Measurements from ENCODE around the gene COP1. TPM values are rescaled to one million over a fixed set of nuclear protein-coding genes. Genes with fewer than 3 reads are reported as not detected.

COP1 gene
- total RNA-seq, 4 donors from 2014 or later: 84.6 to 125 (median 106) TPM

DNA sequence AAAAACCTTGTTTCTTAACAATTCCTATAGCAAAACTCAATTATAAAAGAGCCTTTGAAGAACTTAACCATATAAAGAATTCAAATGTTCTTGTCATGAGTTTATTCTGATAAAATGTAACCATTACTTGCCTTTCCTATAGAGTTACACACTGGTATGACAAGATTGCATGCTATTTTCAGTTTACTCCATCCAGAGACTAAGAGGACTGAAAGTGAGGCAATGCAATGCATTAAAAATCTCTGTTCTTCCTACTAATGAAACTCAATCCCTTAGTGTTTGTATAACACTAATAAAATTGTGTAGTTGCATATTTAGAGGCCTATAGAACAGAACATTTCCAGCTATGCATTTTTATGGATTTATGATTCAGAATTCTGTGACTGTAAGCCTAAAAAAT is 88.1 kb downstream of the COP1 start:
- no peak for TF ChIP-seq POLR2A (IDR thresholded peaks at IDR 0.05)
- TF ChIP-seq, protein P1, sequence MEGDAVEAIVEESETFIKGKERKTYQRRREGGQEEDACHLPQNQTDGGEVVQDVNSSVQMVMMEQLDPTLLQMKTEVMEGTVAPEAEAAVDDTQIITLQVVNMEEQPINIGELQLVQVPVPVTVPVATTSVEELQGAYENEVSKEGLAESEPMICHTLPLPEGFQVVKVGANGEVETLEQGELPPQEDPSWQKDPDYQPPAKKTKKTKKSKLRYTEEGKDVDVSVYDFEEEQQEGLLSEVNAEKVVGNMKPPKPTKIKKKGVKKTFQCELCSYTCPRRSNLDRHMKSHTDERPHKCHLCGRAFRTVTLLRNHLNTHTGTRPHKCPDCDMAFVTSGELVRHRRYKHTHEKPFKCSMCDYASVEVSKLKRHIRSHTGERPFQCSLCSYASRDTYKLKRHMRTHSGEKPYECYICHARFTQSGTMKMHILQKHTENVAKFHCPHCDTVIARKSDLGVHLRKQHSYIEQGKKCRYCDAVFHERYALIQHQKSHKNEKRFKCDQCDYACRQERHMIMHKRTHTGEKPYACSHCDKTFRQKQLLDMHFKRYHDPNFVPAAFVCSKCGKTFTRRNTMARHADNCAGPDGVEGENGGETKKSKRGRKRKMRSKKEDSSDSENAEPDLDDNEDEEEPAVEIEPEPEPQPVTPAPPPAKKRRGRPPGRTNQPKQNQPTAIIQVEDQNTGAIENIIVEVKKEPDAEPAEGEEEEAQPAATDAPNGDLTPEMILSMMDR (IDR thresholded peaks at IDR 0.05): no peak

DNA sequence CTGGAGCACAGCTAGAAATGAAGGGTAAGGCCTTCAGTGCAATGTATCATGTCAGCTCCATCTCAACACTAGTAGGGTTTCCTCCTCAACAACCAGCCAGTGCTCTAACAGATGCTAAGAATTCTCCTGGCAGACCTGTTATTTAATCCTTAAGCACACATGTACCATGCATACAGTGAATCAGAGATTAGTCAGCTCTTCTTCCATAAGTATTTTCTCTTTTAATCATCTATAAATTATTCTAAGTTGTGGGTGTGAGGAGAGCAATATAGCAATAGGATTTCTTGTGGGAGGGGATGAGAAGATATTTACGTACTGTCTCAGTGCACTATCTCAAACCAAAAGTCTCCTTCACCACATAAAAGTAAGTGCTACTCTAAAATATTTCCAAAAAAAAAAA is 95.3 kb downstream of the COP1 start:
- H3K4me1 ChIP-seq: no peaks in the 10 kb centered on the region
- peaks cover 0 to 15% (median 0%) of the 10 kb centered on the region in 3 donors for H3K36me3 ChIP-seq
- TF ChIP-seq, protein P1 (IDR thresholded peaks at IDR 0.05): no peak
- no peak for TF ChIP-seq POLR2A (IDR thresholded peaks at IDR 0.05)
- DNase-seq: no peak
- H3K27ac ChIP-seq: no peak overlapping the region
- no peaks in the 10 kb centered on the region for H3K27me3 ChIP-seq
- H3K4me3 ChIP-seq: no peak overlapping the region
- H3K9me3 ChIP-seq: no peaks in the 10 kb centered on the region

More for the DNA sequence above, 88.1 kb downstream of the COP1 start:
- H3K4me3 ChIP-seq: no peak overlapping the region
- H3K27ac ChIP-seq: no peak overlapping the region
- DNase-seq: no peak
- H3K4me1 ChIP-seq: no peaks in the 10 kb centered on the region
- H3K36me3 ChIP-seq: peaks cover 0 to 14% (median 0%) of the 10 kb centered on the region in 3 donors
- no peaks in the 10 kb centered on the region for H3K27me3 ChIP-seq
- peaks cover 0 to 4% (median 0%) of the 10 kb centered on the region in 4 donors for H3K9me3 ChIP-seq

DNA sequence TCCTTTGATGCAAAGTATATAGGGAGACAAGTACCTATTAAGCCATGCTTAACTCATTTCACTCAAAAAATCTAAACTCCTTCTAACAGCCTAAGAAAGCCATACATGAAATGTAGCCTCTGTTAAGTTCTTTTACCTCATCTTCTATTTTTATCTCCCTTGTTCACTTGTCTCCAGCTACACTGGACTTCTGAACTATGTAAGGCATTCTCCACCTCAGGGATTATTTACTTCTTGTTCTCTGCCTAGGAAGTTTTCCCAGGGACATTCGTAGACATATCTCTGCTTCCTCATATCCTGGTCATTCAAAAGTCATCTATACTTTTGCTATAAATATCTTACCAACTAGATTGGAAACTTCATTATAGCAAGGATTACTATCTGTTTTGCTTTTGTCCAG is 96.9 kb downstream of the COP1 start:
- Histone ChIP-seq H3K27ac (no peak overlapping the region), H3K4me1 (no peaks in the 10 kb centered on the region)
- TF ChIP-seq, protein P1 (IDR thresholded peaks at IDR 0.05): no peak
- no peak for TF ChIP-seq POLR2A (IDR thresholded peaks at IDR 0.05)

DNA sequence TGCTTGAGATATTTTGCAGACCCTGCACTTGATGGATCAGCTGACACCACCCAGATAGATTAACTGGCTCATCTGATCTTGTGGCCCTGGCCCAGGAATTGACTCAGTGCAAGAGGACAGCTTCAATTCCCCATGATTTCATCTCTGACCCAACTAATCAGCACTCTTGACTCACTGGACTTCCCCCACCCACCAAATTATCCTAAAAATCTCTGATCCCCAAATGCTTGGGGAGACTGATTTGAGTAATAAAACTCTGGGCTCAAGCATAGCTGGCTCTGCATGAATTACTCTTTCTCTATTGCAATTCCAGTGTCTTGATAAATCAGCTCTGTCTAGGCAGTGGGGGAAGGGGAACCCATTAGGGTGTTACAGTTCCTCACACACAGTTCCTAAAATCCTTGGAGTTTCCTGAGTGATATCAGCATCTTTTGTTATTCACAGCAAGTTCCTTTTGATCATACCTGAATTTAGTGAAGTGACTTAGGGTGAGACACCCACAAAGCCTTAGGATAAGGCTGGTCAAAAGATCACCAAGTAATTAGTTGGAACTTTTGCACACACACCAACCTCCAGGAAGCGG is 104.2 kb downstream of the COP1 start:
- H3K9me3 ChIP-seq: peaks cover 0 to 20% (median 0%) of the 10 kb centered on the region in 4 donors
- no peaks in the 10 kb centered on the region for H3K4me1 ChIP-seq
- no peak overlapping the region for H3K27ac ChIP-seq
- no peaks in the 10 kb centered on the region for H3K27me3 ChIP-seq
- no peak for DNase-seq
- TF ChIP-seq, protein P1 (IDR thresholded peaks at IDR 0.05): no peak
- no peak for TF ChIP-seq POLR2A (IDR thresholded peaks at IDR 0.05)
- H3K4me3 ChIP-seq: no peak overlapping the region
- H3K36me3 ChIP-seq: peaks cover 0 to 60% (median 0%) of the 10 kb centered on the region in 3 donors

More for the DNA sequence above, 96.9 kb downstream of the COP1 start:
- Histone ChIP-seq H3K36me3 (peaks cover 0 to 16% (median 0%) of the 10 kb centered on the region in 3 donors), H3K4me3 (no peak overlapping the region), H3K27me3 (no peaks in the 10 kb centered on the region), H3K9me3 (no peaks in the 10 kb centered on the region)
- DNase-seq: no peak

DNA sequence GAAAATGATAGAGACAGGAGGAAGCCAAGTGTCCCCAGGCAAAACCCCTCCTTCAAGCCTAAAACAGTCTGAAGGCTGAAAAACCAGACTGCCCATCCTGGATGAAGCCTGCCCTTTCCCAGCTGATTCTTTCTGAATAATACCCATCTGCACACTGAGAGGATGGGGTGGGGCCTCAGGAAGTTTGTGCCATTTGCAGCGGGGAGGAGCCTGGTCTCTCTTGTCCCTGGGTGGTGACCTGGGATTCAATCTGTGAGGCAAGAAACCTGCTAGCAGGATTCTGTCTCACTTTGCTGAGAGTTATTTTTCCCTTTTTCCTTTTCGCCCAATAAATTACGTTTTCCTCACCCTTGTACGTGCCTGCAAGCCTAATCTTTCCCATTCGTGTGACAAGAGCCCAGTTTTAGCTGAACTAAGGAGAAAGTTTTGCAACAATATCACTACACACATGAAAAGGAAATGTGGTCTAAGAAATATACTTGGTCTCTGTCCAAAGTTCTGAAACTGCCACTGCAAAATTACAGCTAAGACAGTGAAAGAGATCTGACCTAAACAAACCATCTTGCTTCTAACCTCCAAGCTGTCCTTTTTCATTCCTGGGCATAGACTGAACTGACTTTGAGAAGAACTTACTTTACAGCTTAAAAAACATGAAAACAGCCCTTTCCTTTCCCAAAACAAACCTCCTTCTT is 105.0 kb downstream of the COP1 start:
- TF ChIP-seq, protein P1 (IDR thresholded peaks at IDR 0.05): no peak
- TF ChIP-seq POLR2A (IDR thresholded peaks at IDR 0.05): no peak
- H3K4me3 ChIP-seq: no peak overlapping the region
- H3K27me3 ChIP-seq: no peaks in the 10 kb centered on the region
- H3K36me3 ChIP-seq: peaks cover 0 to 66% (median 0%) of the 10 kb centered on the region in 3 donors
- H3K27ac ChIP-seq: no peak overlapping the region
- H3K9me3 ChIP-seq: peaks cover 0 to 20% (median 0%) of the 10 kb centered on the region in 4 donors
- H3K4me1 ChIP-seq: no peaks in the 10 kb centered on the region
- DNase-seq: no peak
